Measurements from ENCODE around the gene DAGLA. TPM values are rescaled to one million over a fixed set of nuclear protein-coding genes. Genes with fewer than 3 reads are reported as not detected.

The DAGLA gene
- polyA plus RNA-seq, 4 donors, result 3.3 to 5.5 (median 4.4) TPM

GRCh38 chr11:61744609-61745156, 64.5 kb downstream of the DAGLA start:
- no peak for DNase-seq (ENCODE audit: low read depth in 4 of 4, low spot score in 2 of 4)

- DNase-seq (ENCODE audit: low read depth in 4 of 4, low spot score in 2 of 4), result no peak
Measured at GRCh38 chr11:61745781-61746441, 65.7 kb downstream of the DAGLA start.

GRCh38 chr11:61746442-61747191, 66.4 kb downstream of the DAGLA start:
- DNase-seq (ENCODE audit: low read depth in 4 of 4, low spot score in 2 of 4), result no peak

GRCh38 chr11:61747192-61747966, 67.2 kb downstream of the DAGLA start:
- DNase-seq (ENCODE audit: low read depth in 4 of 4, low spot score in 2 of 4), result no peak

DNA sequence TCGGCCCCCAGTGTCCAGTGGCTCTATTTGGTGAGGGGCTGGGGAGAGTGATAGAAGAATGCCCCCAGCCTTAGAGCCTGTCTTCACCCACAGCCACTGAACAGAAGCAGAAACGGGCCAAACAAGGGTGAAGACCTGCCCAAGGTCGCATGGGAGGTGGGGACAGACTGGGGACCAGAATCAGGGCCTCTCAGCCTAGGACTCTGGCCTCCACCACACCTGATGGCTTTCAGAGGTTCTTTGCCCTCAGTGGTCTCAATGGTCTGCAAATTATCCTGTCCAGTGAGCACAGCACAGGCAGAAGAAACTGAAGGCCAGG, 67.7 kb downstream of the DAGLA start:
- DNase-seq (ENCODE audit: low read depth in 4 of 4, low spot score in 2 of 4), result no peak

DNA sequence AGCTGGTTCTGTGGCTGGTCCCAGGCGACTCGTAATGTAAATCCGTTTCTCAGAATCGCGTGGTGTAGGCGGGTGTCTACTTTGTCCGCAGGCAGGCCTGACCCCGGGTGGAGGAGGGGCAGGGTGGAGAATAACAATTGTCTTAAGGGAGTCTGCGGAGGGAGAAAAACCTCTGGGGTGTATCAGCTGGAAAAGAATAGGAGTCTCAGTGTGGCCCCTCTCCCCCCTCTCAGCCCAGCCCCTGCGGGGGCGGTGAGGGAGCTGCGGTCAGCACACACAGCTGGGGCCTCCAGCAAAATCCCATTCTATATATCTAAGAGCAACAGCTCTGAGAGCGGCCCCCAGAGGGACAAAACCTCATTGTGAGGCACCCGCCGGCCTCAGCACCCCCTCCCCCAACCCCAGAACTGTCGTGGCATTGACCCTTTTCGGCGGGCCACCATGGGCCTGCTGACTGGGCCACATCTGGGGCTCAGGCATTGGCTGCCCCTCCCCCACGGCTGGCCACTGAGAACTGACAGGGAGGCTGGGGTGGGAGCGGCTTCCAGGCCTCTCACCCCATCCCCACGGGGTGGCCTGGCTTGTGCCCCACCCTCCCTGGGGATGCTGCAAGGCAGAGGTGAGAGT, 69.5 kb downstream of the DAGLA start:
- no peak for DNase-seq (ENCODE audit: low read depth in 4 of 4, low spot score in 2 of 4)

- DNase-seq (ENCODE audit: low read depth in 4 of 4, low spot score in 2 of 4), result no peak
Measured at GRCh38 chr11:61750631-61751273, 70.6 kb downstream of the DAGLA start.

- DNase-seq (ENCODE audit: low read depth in 4 of 4, low spot score in 2 of 4), result no peak
Measured at GRCh38 chr11:61751384-61751783, 71.2 kb downstream of the DAGLA start.

DNA sequence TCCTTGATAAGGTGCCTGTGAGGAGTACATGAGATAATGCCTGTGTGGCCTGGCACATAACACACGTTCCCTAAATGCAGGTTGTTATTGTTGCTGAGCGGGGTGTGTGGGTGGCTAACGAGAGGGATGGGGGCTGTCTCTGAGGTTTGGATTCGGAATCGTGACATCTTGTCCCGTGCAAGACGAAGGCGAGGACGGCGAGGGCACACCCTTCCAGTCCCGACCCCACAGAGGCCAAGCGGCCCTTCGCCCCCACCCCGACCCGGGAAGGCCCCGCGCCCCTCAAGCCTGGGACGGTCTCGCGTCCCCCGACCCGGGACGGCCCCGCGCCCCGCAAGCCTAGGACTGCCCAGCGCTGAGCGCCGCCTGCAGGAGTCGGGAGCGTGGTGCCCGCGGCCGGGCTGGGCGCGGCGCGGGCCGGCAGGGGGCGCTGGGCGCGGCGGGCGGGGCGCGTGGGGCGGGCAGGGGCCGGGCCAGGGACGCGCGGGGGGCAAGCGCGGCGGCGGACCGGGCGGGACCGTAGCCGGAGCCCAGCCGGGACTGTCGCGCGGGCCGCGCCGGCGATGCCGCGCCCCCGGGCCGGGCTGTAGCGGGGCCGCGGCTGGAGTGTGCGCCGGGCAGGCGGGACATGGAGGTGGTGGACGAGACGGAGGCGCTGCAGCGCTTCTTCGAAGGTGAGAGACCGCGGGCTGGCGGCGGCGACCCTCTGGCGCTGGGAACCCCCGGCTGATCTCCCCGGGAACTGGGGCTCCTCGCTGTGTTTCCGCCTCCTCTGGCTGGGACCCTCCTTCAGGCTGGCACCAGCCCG, 72.1 kb downstream of the DAGLA start, which contains the start of gene MYRF:
Gene MYRF, plus strand, starts transcription at position 520 of the 808 bp plus-strand sequence. Its CDS starts 109 bp downstream, at position 629.
- no peak for DNase-seq (ENCODE audit: low read depth in 4 of 4, low spot score in 2 of 4)

GRCh38 chr11:61752925-61753521, 72.8 kb downstream of the DAGLA start:
- DNase-seq (ENCODE audit: low read depth in 4 of 4, low spot score in 2 of 4), result no peak

GRCh38 chr11:61753672-61754071, 73.5 kb downstream of the DAGLA start:
- DNase-seq (ENCODE audit: low read depth in 4 of 4, low spot score in 2 of 4), result no peak

GRCh38 chr11:61754534-61755482, 74.6 kb downstream of the DAGLA start:
- DNase-seq (ENCODE audit: low read depth in 4 of 4, low spot score in 2 of 4), result no peak

DNA sequence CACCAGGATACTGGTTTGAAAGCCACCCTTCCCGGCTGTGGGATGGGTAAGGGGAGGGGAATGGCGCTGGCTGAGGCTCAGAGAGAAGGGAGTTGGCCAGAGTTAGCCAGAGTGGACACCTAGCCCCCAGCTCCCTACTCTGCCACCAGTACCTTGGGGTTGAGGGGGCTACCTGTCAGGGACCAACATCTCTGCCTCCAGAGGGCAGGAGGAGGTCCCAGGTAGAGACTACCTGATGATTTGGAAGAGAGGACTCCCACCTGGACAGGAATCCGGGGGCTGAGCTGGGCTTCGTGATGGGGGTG, 75.9 kb downstream of the DAGLA start:
- no peak for DNase-seq (ENCODE audit: low read depth in 4 of 4, low spot score in 2 of 4)

- no peak for DNase-seq (ENCODE audit: low read depth in 4 of 4, low spot score in 2 of 4)
Measured at GRCh38 chr11:61756452-61757212, 76.4 kb downstream of the DAGLA start.

DNA sequence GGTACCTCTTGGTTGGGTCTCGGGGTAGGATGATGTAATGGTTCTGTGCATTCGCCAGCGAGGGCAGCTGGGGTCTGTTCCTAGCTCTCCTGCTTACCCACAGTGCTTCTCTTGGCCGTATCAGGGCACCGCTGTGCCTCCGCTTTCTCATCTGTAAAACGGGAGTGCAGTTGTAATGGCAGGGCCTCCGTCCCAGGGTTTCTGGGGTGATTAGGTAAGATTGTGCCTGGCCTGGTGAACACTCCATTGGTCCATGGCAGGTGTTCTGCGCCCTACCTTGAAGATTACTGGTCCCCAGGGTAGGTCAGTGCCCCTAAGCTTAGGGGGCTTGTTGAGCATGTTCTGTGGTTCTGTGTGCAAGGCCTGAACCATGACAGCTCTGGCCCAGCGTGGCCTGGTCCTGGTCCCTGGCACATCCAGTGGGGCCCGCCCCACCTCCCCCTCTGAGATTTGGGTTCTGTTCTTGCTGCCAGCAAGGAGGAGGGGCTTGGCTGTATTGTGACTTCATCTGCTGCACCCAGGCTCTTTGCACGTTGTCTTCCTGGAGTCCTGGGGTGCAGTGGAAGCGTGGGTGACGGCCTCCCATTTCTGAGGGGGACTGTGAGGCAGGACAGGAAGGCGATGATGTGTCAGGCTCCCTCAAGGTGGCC, 77.1 kb downstream of the DAGLA start:
- DNase-seq (ENCODE audit: low read depth in 4 of 4, low spot score in 2 of 4), result no peak

DNA sequence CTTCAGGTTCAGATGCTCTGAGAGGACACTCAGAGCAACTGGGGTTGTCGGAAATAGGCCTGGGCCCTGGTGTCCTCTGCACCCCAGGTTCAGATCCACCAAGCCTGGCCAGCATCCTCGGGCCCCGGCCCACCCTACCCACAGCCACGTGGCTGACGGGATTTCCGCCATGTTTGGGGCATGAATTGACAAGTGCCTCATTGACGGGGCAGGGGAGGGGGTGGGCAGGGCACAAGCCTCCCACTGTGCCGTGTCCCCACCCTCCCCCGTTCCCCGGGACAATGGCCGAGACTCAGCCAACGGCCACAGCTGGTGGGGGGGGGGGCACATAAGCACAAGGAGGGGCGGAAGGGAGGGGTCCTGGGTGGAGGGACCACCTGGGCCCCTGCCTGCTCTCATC, 80.8 kb downstream of the DAGLA start:
- no peak for DNase-seq (ENCODE audit: low read depth in 4 of 4, low spot score in 2 of 4)
